Upper lobe of left lung (tissue), 6 donors: ENCODE measurements around the gene RASIP1. TPM values are rescaled to one million over a fixed set of nuclear protein-coding genes. Genes with fewer than 3 reads are reported as not detected.

ENCODE experiments used
- ATAC-seq, 2 donors: fragments of 200-7000 bp; cut with Tn5 transposase; one replicate each; pipeline ENCODE4 v1.9.1; 2022; ENCODE audit warnings: mild to moderate bottlenecking in 2 of 2, moderate library complexity in 2 of 2; ENCODE audit not compliant: low FRiP score in 2 of 2
- DNase-seq, 2 donors: peaks; one replicate each; pipeline ENCODE4 v3.0.0-alpha.2; 2019 to 2020
- H3K27ac ChIP-seq, 4 donors: fragments of 200-600 bp; sonication (generic); one replicate each; pipeline ENCODE4 v1.5.1; 2016 to 2019
- H3K27me3 ChIP-seq, 4 donors: fragments of 200-600 bp; sonication (generic); one replicate each; pipeline ENCODE4 v1.5.1; 2017 to 2019
- H3K36me3 ChIP-seq, 4 donors: fragments of 200-600 bp; sonication (generic); one replicate each; pipeline ENCODE4 v1.5.1; 2016 to 2019
- H3K4me1 ChIP-seq, 4 donors: fragments of 200-600 bp; sonication (generic); one replicate each; pipeline ENCODE4 v1.5.1; 2018 to 2019
- H3K4me3 ChIP-seq, 4 donors: fragments of 200-600 bp; sonication (generic); one replicate each; pipeline ENCODE4 v1.5.1; 2017 to 2019; ENCODE audit warnings: mild to moderate bottlenecking in 2 of 4, moderate library complexity in 1 of 4
- H3K9me3 ChIP-seq, 4 donors: fragments of 200-600 bp; sonication (generic); one replicate each; pipeline ENCODE4 v1.5.1; 2018 to 2019
- EP300 ChIP-seq, 4 donors: sonication (generic); formaldehyde crosslinking; IDR thresholded peaks; one replicate each; pipeline ENCODE4 v1.5.1; 2017; ENCODE audit warnings: antibody characterized with exemption in 4 of 4, control low read depth in 2 of 4
- POLR2A ChIP-seq, 4 donors: fragments of 450-650 bp; IDR thresholded peaks; one replicate each; pipeline ENCODE4 v1.5.1; 2016 to 2017; ENCODE audit warnings: antibody characterized with exemption in 4 of 4, mild to moderate bottlenecking in 2 of 4
- POLR2AphosphoS5 ChIP-seq, 2 donors: sonication (generic); formaldehyde crosslinking; IDR thresholded peaks; one replicate each; pipeline ENCODE4 v1.5.1; 2017; ENCODE audit warnings: antibody characterized with exemption in 2 of 2
- WGBS, 2 donors: methylation state at CpG; one replicate each; pipeline ENCODE4 v1.1.5; 2017 to 2018; 5-methylcytosine and 5-hydroxymethylcytosine counted together
- total RNA-seq, 6 donors: library from RNA; depleted of rRNA in 4 of 6; stranded (reverse); fragments of >200 nt in 4 of 6; gene quantifications; one replicate each; pipeline versions ENCODE4 v1.1.0 to v1.2.1, GENCODE V29; 2016 to 2021
- TF ChIP-seq, protein P1 (sequence below), 6 experiments: fragments of 450-650 bp in 4 of 6; fragments of 200-600 bp in 2 of 6; sonication (generic) in 2 of 6; IDR thresholded peaks; one replicate each; pipeline ENCODE4 v1.5.1; 2016 to 2019; ENCODE audit warnings: antibody characterized with exemption in 6 of 6
- donor health status: DM: no; HTN: no; CAD: no; lungs with moderate emphysema.
- donor health status: DM: no; HTN: yes; CAD: no; lungs with severe emphysema.

Gene RASIP1
- total RNA-seq, 6 donors from 2014 or later, result 14.7 to 74.4 (median 26.3) TPM

DNA sequence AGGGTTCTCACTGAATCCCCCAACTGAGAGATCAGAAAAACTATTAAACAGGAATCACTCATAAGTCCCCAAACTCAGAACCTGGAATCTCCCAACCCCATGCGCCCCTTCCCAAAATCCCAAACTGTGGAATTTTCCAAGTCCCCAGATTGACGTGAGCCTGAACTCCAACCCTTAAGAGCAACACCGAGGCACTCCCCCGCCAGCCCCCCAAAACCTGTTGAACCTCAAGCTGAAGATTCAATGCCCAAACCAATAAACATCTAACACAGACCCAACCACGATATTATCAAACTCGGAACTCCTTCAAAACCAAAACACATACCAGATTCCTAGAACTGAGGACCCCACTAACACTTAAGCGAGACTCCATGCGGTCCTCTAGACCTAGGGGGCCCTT lies 5.7 kb upstream of the RASIP1 start:
- Histone ChIP-seq H3K4me1 (peaks cover 5 to 44% (median 18%) of the 10 kb centered on the region in 4 donors), H3K4me3 (no peak overlapping the region), H3K27ac (no peak overlapping the region), H3K27me3 (no peaks in the 10 kb centered on the region), H3K36me3 (peaks cover 0 to 27% (median 2%) of the 10 kb centered on the region in 4 donors), H3K9me3 (no peaks in the 10 kb centered on the region)
- TF ChIP-seq, protein P1, sequence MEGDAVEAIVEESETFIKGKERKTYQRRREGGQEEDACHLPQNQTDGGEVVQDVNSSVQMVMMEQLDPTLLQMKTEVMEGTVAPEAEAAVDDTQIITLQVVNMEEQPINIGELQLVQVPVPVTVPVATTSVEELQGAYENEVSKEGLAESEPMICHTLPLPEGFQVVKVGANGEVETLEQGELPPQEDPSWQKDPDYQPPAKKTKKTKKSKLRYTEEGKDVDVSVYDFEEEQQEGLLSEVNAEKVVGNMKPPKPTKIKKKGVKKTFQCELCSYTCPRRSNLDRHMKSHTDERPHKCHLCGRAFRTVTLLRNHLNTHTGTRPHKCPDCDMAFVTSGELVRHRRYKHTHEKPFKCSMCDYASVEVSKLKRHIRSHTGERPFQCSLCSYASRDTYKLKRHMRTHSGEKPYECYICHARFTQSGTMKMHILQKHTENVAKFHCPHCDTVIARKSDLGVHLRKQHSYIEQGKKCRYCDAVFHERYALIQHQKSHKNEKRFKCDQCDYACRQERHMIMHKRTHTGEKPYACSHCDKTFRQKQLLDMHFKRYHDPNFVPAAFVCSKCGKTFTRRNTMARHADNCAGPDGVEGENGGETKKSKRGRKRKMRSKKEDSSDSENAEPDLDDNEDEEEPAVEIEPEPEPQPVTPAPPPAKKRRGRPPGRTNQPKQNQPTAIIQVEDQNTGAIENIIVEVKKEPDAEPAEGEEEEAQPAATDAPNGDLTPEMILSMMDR (IDR thresholded peaks at IDR 0.05), result no peak
- TF ChIP-seq POLR2AphosphoS5 (IDR thresholded peaks at IDR 0.05) (no peak), EP300 (IDR thresholded peaks at IDR 0.05) (no peak), POLR2A (IDR thresholded peaks at IDR 0.05) (no peak)
- ATAC-seq, result no peak
- 82% methylated on average over 8 of the region's 8 CpGs for WGBS, 2 donors
- DNase-seq, result no peak

GRCh38 chr19:48745208-48745995 lies 5.0 kb upstream of the RASIP1 start:
- H3K4me1 ChIP-seq, result peaks cover 5 to 40% (median 18%) of the 10 kb centered on the region in 4 donors
- H3K36me3 ChIP-seq, result peaks cover 0 to 20% (median 2%) of the 10 kb centered on the region in 4 donors
- peak overlapping the region in 1 of 4 donors; percentile 35 for H3K27ac ChIP-seq
- no peak for TF ChIP-seq POLR2A (IDR thresholded peaks at IDR 0.05)
- TF ChIP-seq POLR2AphosphoS5 (IDR thresholded peaks at IDR 0.05), result peak in 1 of 2 donors; percentile 31
- 48 to 50% methylated on average over 29 to 33 of the region's 33 CpGs for WGBS, 2 donors
- no peaks in the 10 kb centered on the region for H3K27me3 ChIP-seq
- ATAC-seq (peak in 1 of 2 donors; percentile 72), DNase-seq (peak in 1 of 2 donors; percentile 62)
- no peaks in the 10 kb centered on the region for H3K9me3 ChIP-seq
- H3K4me3 ChIP-seq, result no peak overlapping the region

- WGBS, 2 donors, result 86 to 93% methylated on average over 11 of the region's 11 CpGs
- H3K36me3 ChIP-seq, result peaks cover 0 to 4% (median 0%) of the 10 kb centered on the region in 4 donors
- H3K4me1 ChIP-seq, result peaks cover 16 to 61% (median 24%) of the 10 kb centered on the region in 4 donors
- no peak for DNase-seq
- H3K27ac ChIP-seq, result peak overlapping the region; percentile 64 to 89 (median 83)
- no peak overlapping the region for H3K4me3 ChIP-seq
- TF ChIP-seq, protein P1 (IDR thresholded peaks at IDR 0.05), result no peak
- TF ChIP-seq POLR2AphosphoS5 (IDR thresholded peaks at IDR 0.05) (no peak), POLR2A (IDR thresholded peaks at IDR 0.05) (no peak), EP300 (IDR thresholded peaks at IDR 0.05) (no peak)
- H3K9me3 ChIP-seq, result no peaks in the 10 kb centered on the region
- peaks cover 0 to 9% (median 2%) of the 10 kb centered on the region in 4 donors for H3K27me3 ChIP-seq
- no peak for ATAC-seq
These were observed 1.7 kb upstream of the RASIP1 start for GRCh38 chr19:48742096-48742495.

- peaks cover 13 to 53% (median 19%) of the 10 kb centered on the region in 4 donors for H3K4me1 ChIP-seq
- H3K36me3 ChIP-seq, result no peaks in the 10 kb centered on the region
- H3K27me3 ChIP-seq, result peaks cover 0 to 9% (median 2%) of the 10 kb centered on the region in 4 donors
- H3K9me3 ChIP-seq, result no peaks in the 10 kb centered on the region
- TF ChIP-seq, protein P1 (IDR thresholded peaks at IDR 0.05), result no peak
- TF ChIP-seq POLR2A (IDR thresholded peaks at IDR 0.05) (peak in 3 of 4 donors; percentile 17 to 52 (median 50)), EP300 (IDR thresholded peaks at IDR 0.05) (peak in 1 of 4 donors; percentile 17), POLR2AphosphoS5 (IDR thresholded peaks at IDR 0.05) (peak; percentile 30 to 75)
- H3K4me3 ChIP-seq, result peak overlapping the region in 3 of 4 donors; percentile 60 to 66 (median 62)
- peak overlapping the region; percentile 81 to 94 (median 87) for H3K27ac ChIP-seq
- WGBS, 2 donors, result 42% methylated on average over 8 to 32 of the region's 35 CpGs
- ATAC-seq (peak in 1 of 2 donors; percentile 58), DNase-seq (peak; percentile 54 to 91)
These were observed 954 bp upstream of the RASIP1 start for GRCh38 chr19:48741129-48741999.
